GM18526 (cell line): ENCODE results near the gene MRPL49.

Source experiments
- POLR2A ChIP-seq: IDR thresholded peaks from 3 replicates; pipeline ENCODE4 v1.6.1; 2011; ENCODE audit not compliant: insufficient read length; ENCODE audit errors: extremely low read depth

Gene MRPL49

GRCh38 chr11:65095974-65096806, 25.9 kb upstream of the MRPL49 start, which contains the start of gene VPS51:
TSS of gene VPS51 (plus strand) at chr11:65096214. CDS start at chr11:65096251, 37 bp downstream.
- TF ChIP-seq POLR2A = peak; percentile 86

- no peak for TF ChIP-seq POLR2A
Measured at GRCh38 chr11:65096926-65097325, 25.2 kb upstream of the MRPL49 start.

GRCh38 chr11:65100674-65101350, 21.3 kb upstream of the MRPL49 start:
- no peak for TF ChIP-seq POLR2A

- TF ChIP-seq POLR2A = no peak
Measured at GRCh38 chr11:65102142-65103095, 19.7 kb upstream of the MRPL49 start.

GRCh38 chr11:65103476-65103875, 18.6 kb upstream of the MRPL49 start:
- TF ChIP-seq POLR2A = no peak

- TF ChIP-seq POLR2A = no peak
Measured at GRCh38 chr11:65104628-65105027, 17.5 kb upstream of the MRPL49 start.

GRCh38 chr11:65107078-65107477, 15.0 kb upstream of the MRPL49 start:
- TF ChIP-seq POLR2A = no peak

- no peak for TF ChIP-seq POLR2A
Measured at GRCh38 chr11:65107751-65108468, 14.2 kb upstream of the MRPL49 start.

GRCh38 chr11:65108469-65109123, 13.5 kb upstream of the MRPL49 start:
- TF ChIP-seq POLR2A = no peak

- TF ChIP-seq POLR2A = no peak
Measured at GRCh38 chr11:65109231-65110198, 12.6 kb upstream of the MRPL49 start.

GRCh38 chr11:65110354-65110861, 11.7 kb upstream of the MRPL49 start:
- TF ChIP-seq POLR2A = no peak

- no peak for TF ChIP-seq POLR2A
Measured at GRCh38 chr11:65111159-65111743, 10.9 kb upstream of the MRPL49 start.
